ENCODE measurements around the gene STARD8.
"Not testable (repeated sequence)": the region's sequence is repeated elsewhere in the genome, so short reads cannot be mapped to it uniquely, and the experiment has no call there.

Gene STARD8

DNA sequence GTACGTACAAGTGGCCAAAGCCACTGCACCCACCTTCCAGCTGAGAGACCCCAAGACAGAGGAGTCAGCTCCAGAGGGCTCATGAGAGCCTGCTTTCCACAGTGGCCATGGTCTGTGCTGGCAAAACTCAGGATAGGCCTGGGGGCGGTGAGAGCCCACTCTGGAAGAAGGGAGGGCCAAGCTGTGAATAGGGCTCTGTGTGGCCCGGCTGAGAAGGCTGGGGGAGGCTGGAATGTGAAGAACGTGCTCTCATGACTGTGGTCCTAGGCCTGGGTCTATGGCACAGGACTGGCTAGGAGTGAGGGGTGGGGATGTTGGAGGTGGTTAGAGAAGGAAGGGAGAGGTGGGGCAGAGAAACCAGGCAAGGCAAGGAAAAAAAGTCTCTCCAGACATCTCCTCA lies 13.3 kb downstream of the STARD8 start:
- FAIRE-seq: no peak

DNA sequence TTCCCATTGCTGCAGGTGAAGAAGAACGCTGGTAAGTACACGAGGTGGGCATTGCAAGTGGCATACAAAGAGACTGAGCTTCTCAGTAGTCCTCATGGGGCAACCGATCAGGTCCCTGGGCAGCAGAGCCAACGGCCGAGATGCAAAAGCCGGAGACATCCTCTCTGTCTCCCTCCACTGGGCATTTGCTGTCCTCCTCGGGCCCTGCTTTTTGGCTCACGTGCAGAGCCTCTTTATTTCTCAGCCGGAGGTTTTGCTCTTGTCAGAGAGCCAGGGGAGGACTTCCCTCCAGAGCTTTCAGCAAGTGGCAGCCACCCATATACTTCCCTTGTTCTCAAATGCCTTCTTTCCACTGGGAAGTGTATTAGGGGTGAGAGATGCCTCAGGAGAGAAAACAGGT lies 18.0 kb downstream of the STARD8 start:
- FAIRE-seq: no peak

DNA sequence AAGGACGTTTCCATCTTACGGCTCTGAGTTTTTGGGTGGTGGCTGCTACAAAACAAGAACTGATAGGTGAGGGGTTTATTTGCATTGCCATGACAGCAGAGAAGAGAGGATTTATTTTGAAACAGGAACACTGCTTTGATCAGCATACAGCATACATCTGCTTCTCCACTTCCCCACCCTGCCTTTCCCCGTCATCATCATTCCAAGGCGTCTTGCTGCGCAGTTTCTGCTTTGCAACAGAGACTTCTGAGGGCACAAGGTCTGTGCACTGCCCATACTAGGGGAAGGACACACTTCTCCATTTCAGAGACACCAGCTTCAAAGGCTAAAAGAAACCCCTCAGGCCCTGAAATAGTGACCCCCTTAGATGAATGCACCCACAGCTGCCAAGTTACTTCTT lies 19.1 kb downstream of the STARD8 start:
- FAIRE-seq: no peak

GRCh38 chrX:68669094-68669860 lies 21.8 kb downstream of the STARD8 start:
- no peak for FAIRE-seq

DNA sequence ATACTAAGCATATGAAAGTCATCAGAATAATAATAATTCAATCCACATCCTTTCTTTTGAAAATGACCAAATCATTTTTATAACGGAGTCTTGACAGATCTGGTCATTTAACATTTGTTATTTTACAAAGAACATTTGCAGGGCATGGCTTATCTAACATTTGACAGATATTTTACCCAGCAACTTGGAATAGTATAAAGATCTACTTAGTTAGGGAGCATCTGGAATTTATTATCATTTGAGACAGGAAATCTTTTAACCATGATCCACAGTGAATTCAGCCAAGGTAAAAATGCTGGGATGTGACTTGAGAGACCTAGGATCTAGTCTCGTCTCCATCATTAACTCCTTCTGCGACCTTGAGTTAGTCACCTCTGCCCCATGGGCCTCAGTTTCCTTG lies 22.4 kb downstream of the STARD8 start:
- FAIRE-seq: peak; percentile 23

- no peak for FAIRE-seq
Observed at GRCh38 chrX:68671221-68671620, 23.8 kb downstream of the STARD8 start.

- peak; percentile 84 for FAIRE-seq
Observed at GRCh38 chrX:68672581-68673318, 25.3 kb downstream of the STARD8 start.

- FAIRE-seq: no peak
Observed at GRCh38 chrX:68675571-68675970, 28.1 kb downstream of the STARD8 start.

- FAIRE-seq: no peak
Observed at GRCh38 chrX:68676335-68676734, 28.9 kb downstream of the STARD8 start.

- FAIRE-seq: no peak
Observed at GRCh38 chrX:68677998-68678397, 30.5 kb downstream of the STARD8 start.

DNA sequence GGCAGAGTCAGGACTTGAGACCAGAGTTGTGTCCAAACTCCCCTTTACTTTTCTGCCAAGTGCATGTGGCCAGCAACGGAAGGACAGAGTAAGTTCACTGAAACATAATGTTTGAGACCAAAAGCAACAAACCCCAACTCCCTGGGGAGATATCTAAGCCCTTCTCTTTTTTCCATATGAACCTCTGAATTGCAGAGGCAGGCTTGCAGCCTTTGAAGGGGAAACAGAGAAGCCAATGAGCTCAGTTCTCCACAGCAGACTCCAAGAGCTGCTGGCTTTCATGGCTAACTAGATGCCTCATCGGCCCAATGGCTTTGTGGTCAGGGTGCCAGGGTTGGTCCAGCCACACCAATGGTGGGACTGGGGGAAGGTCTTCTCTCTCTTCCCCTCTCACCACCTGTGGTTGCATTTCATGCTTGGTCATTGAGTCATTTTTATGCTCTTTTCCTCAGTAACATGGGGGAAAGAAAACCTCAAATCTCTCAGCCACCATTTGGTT lies 34.0 kb downstream of the STARD8 start:
- no peak for FAIRE-seq

- no peak for FAIRE-seq
Observed at GRCh38 chrX:68682790-68683189, 35.3 kb downstream of the STARD8 start.

GRCh38 chrX:68683580-68683979 lies 36.1 kb downstream of the STARD8 start:
- no peak for FAIRE-seq

DNA sequence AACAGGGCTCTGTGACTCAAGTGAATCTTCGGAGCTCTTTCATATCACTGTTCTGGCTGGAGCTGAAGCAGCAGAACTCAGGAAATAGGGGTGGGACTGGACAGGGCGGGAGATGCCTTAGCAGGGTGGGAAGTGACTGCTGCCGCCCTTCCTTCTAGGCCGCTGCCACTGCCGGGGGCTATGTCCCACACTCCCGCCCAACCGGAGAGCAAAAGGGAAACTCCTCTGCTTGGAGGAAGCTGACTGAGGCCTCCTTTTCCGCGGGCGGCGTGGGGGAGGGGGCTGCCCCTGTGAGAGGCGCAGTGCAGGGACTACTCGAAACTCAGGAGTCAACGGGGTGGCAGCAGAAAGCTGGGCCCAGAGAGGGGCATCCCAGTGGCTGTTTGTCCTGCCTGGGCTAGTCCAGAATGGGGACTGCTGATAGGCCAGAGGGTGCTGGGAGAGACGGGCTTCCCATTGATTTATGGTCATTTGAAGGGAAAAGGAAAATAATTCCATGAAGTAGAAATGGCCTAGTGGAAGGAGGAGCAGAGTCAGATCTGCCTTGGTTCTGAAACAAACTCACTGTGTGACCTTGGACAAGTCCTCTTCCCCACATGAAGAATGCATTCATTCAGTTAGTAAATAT lies 36.9 kb downstream of the STARD8 start:
- FAIRE-seq: no peak

- no peak for FAIRE-seq
Observed at GRCh38 chrX:68684919-68685304, 37.4 kb downstream of the STARD8 start.

- FAIRE-seq: no peak
Observed at GRCh38 chrX:68685685-68686084, 38.2 kb downstream of the STARD8 start.

DNA sequence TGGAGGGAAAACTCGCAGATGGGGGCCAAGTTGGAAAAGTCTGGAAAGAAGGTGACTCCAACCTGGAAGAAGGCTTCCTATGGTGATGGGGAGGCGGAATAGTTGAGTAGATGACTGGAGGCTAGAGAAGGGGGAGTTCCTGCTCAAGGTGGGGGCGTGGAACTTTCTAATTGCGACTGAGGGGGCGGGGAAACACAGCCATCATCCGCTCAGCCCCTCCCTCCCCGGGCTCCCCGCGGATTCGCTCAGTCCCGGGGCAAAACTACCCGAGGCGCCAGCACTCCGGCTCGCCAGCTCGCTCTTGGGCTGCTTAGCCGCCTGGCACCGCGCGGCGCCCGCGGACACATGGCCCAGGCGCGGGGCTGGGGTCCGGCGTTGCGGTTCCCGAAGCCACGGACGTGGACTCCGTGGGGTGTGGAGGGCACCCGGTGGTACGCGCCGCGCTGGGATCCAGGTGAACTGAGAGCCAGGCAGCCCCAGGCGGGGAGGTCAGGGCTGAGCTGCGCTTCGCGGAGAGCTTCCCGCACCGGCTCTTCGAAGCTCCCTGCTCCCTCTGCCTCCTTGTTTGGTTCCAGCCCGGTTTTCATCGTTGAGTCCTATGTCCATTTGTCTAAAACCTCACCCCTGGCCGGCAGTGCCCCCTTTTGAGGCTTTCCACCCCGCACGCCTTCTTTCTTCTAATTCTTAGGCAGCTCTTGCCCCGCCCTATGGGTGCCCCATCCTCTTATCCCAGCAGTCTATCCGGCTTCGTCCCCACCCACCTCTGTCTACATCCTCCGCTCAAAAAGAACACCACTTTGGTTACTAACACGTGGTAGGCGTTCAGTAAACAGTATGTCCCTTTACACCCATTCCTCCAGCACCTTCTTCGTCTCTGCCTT lies 38.9 kb downstream of the STARD8 start:
- no peak for FAIRE-seq

- FAIRE-seq: not testable (repeated sequence)
Observed at GRCh38 chrX:68688931-68689330, 41.5 kb downstream of the STARD8 start.

GRCh38 chrX:68690936-68691501 lies 43.6 kb downstream of the STARD8 start:
- FAIRE-seq: no peak

- no peak for FAIRE-seq
Observed at GRCh38 chrX:68691921-68692320, 44.5 kb downstream of the STARD8 start.

DNA sequence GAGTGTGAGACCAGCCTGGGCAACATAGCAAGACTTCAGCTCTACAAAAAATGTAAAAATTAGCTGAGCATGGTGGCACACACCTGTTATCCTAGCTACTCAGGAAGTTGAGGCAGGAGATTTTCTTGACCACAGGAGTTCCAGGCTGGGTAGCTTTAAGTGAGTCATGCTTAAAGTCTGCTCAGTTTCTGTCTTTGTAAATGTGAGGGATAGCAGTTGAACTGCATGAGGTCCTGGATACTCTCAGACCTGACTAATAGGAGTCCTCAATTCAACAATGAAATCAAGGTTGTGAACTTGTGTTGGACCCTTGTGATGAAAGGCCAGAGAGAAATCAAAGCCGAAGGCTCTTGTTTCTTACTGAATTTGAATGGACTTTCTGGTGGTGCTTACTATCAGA lies 45.2 kb downstream of the STARD8 start:
- FAIRE-seq: no peak
